Measurements from ENCODE around the gene OPRL1. TPM values are rescaled to one million over a fixed set of nuclear protein-coding genes. Genes with fewer than 3 reads are reported as not detected.
A peak's percentile ranks its signal among the peaks of the same experiment; 100 is the strongest.
"Not testable (repeated sequence)": the region's sequence is repeated elsewhere in the genome, so short reads cannot be mapped to it uniquely, and the experiment has no call there.

Gene OPRL1
- total RNA-seq, 4 donors from 2014 or later, result 0.34 to 0.91 (median 0.76) TPM; not detected in 1

DNA sequence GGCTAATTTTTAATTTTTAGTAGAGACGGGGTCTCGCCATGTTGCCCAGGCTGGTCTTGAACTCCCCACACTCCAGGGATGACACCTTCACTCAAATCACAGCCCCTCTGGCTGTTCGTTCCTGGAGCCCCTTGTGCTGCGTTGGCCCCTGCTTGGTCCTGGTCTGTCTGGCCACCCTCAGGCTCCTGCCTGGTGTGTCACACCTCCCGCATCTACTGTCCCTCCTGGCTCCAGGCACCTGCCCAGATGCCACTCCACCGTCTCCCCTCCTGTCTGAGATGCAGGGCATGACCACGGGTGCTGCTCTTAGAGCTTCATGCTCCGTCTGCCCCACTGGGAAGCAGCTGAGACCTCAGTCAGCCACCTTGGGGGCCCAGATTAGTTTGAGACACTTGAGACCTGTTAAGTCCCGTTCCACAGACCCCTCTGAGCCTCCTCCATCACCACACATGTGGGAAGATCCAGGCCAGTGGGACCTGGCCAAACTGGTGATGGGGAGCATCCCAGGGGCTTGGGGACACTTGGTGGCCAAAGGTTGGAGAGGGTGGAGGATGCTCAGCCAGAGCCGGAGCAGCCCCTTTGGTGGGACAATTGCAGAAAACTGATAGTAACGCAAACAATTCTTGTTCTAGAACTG lies 49.4 kb downstream of the OPRL1 start:
- DNase-seq, result no peak
- 88 to 91% methylated on average over 7 of the region's 11 CpGs for WGBS, 2 donors

GRCh38 chr20:64130271-64130670 lies 50.4 kb downstream of the OPRL1 start:
- H3K27me3 ChIP-seq, result peaks cover 0 to 45% (median 0%) of the 10 kb centered on the region in 4 donors
- no peaks in the 10 kb centered on the region for H3K36me3 ChIP-seq
- no peaks in the 10 kb centered on the region for H3K4me1 ChIP-seq
- intact Hi-C loops (cut with DNase I), result no loop called here
- no peaks in the 10 kb centered on the region for H3K9me3 ChIP-seq
- DNase-seq, result no peak
- H3K27ac ChIP-seq, result no peak overlapping the region
- WGBS, 2 donors, result 55 to 56% methylated on average over 5 of the region's 5 CpGs
- H3K4me3 ChIP-seq, result no peak overlapping the region
- no peak for TF ChIP-seq POLR2A (IDR thresholded peaks at IDR 0.05)
- TF ChIP-seq, protein P1, sequence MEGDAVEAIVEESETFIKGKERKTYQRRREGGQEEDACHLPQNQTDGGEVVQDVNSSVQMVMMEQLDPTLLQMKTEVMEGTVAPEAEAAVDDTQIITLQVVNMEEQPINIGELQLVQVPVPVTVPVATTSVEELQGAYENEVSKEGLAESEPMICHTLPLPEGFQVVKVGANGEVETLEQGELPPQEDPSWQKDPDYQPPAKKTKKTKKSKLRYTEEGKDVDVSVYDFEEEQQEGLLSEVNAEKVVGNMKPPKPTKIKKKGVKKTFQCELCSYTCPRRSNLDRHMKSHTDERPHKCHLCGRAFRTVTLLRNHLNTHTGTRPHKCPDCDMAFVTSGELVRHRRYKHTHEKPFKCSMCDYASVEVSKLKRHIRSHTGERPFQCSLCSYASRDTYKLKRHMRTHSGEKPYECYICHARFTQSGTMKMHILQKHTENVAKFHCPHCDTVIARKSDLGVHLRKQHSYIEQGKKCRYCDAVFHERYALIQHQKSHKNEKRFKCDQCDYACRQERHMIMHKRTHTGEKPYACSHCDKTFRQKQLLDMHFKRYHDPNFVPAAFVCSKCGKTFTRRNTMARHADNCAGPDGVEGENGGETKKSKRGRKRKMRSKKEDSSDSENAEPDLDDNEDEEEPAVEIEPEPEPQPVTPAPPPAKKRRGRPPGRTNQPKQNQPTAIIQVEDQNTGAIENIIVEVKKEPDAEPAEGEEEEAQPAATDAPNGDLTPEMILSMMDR (IDR thresholded peaks at IDR 0.05), result no peak

More for the DNA sequence above, 49.4 kb downstream of the OPRL1 start:
- H3K36me3 ChIP-seq, result no peaks in the 10 kb centered on the region
- H3K4me1 ChIP-seq, result no peaks in the 10 kb centered on the region
- H3K4me3 ChIP-seq, result no peak overlapping the region
- intact Hi-C loops (cut with DNase I), result no loop called here
- H3K9me3 ChIP-seq, result no peaks in the 10 kb centered on the region
- no peak overlapping the region for H3K27ac ChIP-seq
- peaks cover 0 to 50% (median 0%) of the 10 kb centered on the region in 4 donors for H3K27me3 ChIP-seq
- TF ChIP-seq POLR2A (IDR thresholded peaks at IDR 0.05), result no peak
- TF ChIP-seq, protein P1 (IDR thresholded peaks at IDR 0.05), result no peak

GRCh38 chr20:64130876-64131275 lies 51.0 kb downstream of the OPRL1 start:
- TF ChIP-seq POLR2A (IDR thresholded peaks at IDR 0.05), result no peak
- TF ChIP-seq, protein P1 (IDR thresholded peaks at IDR 0.05), result no peak
- no peak overlapping the region for H3K27ac ChIP-seq
- intact Hi-C loops (cut with DNase I), result no loop called here
- 71 to 77% methylated on average over 9 to 10 of the region's 10 CpGs for whole genome bisulfite sequencing, 2 donors
- DNase-seq, result no peak
- H3K4me1 ChIP-seq, result no peaks in the 10 kb centered on the region
- H3K27me3 ChIP-seq, result peaks cover 0 to 51% (median 0%) of the 10 kb centered on the region in 4 donors
- H3K36me3 ChIP-seq, result no peaks in the 10 kb centered on the region
- no peaks in the 10 kb centered on the region for H3K9me3 ChIP-seq
- H3K4me3 ChIP-seq, result no peak overlapping the region

GRCh38 chr20:64131406-64131805 lies 51.5 kb downstream of the OPRL1 start:
- H3K4me1 ChIP-seq, result no peaks in the 10 kb centered on the region
- no peaks in the 10 kb centered on the region for H3K36me3 ChIP-seq
- H3K9me3 ChIP-seq, result no peaks in the 10 kb centered on the region
- no peak overlapping the region for H3K4me3 ChIP-seq
- H3K27me3 ChIP-seq, result peaks cover 0 to 56% (median 0%) of the 10 kb centered on the region in 4 donors
- H3K27ac ChIP-seq, result no peak overlapping the region
- intact Hi-C loops (cut with DNase I), result no loop called here
- 72 to 81% methylated on average over 4 of the region's 4 CpGs for WGBS, 2 donors
- DNase-seq, result no peak
- TF ChIP-seq, protein P1 (IDR thresholded peaks at IDR 0.05), result peak in 1 of 6 experiments; percentile 43
- no peak for TF ChIP-seq POLR2A (IDR thresholded peaks at IDR 0.05)

DNA sequence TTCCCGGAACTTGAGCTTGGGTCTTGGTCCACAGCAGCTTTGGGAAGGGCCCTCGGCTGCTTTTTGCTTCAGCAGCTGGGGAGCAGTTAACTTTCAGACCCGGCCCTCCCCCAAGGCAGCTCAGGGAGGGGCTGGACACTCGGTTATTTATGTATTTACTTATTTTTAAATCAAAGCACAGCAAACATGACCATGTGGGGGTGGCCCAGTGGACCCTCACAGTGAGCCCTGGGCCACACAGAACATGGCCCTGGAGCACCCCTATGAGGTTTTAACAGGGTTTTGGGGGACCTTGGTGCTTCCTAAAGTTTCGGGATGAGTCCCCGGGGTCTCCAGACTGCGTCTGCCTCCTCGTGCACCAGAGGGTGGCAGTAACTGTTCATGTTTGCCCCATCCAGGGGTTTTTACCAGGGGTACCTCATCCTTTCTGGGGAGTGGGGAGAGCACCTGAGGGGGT lies 54.1 kb downstream of the OPRL1 start:
- no peaks in the 10 kb centered on the region for H3K36me3 ChIP-seq
- intact Hi-C loops (cut with DNase I), result no loop called here
- no peak overlapping the region for H3K27ac ChIP-seq
- TF ChIP-seq, protein P1 (IDR thresholded peaks at IDR 0.05), result no peak
- no peak for TF ChIP-seq POLR2A (IDR thresholded peaks at IDR 0.05)
- no peak overlapping the region for H3K4me3 ChIP-seq
- 29 to 38% methylated on average over 5 to 7 of the region's 8 CpGs for WGBS, 2 donors
- H3K9me3 ChIP-seq, result no peaks in the 10 kb centered on the region
- no peaks in the 10 kb centered on the region for H3K4me1 ChIP-seq
- peaks cover 0 to 53% (median 0%) of the 10 kb centered on the region in 4 donors for H3K27me3 ChIP-seq
- DNase-seq, result no peak

DNA sequence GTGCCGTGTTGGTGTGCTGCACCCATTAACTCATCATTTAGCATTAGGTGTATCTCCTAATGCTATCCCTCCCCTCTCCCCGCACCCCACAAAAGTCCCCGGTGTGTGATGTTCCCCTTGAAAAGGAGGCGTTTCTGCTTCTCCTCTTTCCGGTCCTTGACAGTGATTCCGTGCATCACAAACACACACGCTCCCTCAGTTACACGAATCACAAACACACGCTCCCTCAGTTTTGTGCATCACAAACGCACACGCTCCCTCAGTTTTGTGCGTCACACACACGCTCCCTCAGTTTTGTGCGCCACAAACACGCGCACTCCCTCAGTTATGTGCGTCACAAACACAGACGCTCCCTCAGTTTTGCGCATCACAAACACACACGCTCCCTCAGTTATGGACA lies 54.9 kb downstream of the OPRL1 start:
- DNase-seq; H3K4me1 ChIP-seq; intact Hi-C loops (cut with DNase I); H3K36me3 ChIP-seq; H3K27ac ChIP-seq; H3K9me3 ChIP-seq; H3K4me3 ChIP-seq: not testable (repeated sequence)
- H3K27me3 ChIP-seq, result peaks cover 0 to 50% (median 0%) of the 10 kb centered on the region in 4 donors
- WGBS, 2 donors, result 65 to 72% methylated on average over 20 of the region's 20 CpGs

All from esophagus squamous epithelium (tissue), 5 donors.